HG03066 (cell line): Measurements from ENCODE around the gene RHOBTB1.
"Not testable (repeated sequence)": the region's sequence is repeated elsewhere in the genome, so short reads cannot be mapped to it uniquely, and the experiment has no call there.

Source experiments
- ATAC-seq: cut with Tn5 transposase; IDR thresholded peaks from one replicate; pipeline ENCODE4 v1.9.1; 2021; ENCODE audit warnings: low read depth; ENCODE audit not compliant: unreplicated experiment

Gene RHOBTB1

DNA sequence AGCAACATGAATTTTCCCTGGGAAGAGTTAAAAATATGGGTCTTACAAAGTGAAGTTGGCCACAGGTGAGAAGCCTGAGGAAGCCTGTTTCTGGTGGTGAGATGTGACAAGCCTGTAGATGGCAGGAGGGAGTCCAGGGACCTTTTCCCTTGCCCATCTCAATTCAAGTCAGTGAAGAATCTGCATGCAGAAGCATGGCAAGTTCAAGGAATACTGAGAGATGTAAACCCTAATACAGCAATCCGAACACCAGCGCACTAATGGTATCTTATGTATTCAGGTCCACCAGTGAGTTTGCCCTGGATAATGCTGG lies 73.6 kb downstream of the RHOBTB1 start:
- no peak for ATAC-seq

DNA sequence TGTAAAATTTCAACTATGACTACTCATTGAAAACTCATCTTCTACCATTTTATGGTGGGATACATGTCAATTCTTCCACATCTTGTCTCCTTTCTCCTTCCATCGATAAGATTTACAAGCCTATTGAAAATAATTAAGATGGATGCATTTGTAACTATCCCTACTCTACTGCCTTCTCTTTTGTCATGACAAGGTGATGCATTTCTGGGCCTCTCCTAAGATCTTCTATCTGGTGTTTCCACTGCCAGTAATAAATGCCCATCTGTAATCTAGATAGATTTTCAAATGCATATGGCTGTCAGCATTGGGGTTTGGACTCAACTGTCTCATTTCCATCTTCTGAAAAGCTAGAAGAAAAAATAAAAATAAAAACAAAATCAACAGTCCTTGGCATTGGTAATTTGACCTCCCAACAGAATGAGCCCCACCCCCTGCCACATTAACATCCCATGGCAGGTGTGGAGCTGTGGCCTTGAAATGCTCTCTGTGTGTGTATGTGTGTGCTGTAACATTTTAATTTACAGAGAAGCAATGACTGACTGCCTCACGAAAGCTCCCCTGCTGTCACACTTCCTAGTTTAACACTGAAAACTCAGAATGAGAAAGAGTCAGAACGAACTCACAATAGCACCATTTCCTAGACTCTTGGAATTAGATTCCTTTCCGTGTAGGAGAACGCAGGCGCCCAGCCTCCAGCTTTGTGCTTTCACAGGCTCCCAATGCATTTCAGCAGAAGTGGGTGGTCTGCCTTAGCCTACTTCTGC lies 74.2 kb downstream of the RHOBTB1 start:
- ATAC-seq = no peak

DNA sequence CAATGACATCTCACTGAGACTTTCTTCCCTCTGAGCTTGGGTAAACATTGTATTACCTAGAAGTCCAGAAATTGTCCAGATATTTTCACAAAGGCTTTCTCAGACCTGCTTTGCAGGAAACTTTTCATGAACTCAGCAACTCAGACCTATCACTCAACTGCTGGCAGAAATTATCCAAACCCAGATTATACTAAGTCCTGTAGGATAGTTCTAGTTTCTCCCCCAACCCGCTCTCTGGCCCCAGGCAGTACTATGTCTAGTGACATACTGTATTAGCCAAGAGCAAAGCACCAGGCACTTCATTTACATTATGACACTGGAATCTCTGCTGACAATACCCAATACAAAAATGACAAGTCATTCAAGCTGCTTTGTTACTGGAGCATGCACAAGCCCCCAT lies 75.0 kb downstream of the RHOBTB1 start:
- ATAC-seq = no peak

DNA sequence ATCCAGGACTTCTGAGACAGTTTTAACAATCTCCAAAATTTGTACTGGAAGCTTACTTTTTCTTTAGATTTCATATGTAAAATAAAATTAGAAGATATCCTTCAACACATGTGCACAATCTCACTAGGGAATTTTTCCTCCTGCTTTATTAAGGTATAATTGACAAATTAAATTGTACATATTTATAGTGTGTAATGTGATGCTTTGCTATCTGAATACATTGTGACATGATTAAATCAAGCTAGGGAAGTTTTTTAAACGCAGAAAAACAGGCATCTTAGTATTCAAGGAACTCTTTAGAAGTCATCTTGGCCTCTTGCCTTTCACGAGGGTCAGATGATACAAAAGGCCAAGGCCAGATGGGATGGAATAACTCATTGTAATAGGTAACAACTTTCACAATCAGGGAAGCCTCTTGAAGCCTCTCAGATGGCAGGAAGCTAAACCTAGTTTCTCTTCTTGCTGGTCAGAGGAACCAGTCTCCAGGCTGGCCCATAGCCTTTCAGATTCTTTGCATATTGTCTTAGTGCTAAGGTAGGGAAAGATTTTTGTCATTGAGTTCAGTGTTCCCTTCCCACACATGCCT lies 78.7 kb downstream of the RHOBTB1 start:
- ATAC-seq = no peak

DNA sequence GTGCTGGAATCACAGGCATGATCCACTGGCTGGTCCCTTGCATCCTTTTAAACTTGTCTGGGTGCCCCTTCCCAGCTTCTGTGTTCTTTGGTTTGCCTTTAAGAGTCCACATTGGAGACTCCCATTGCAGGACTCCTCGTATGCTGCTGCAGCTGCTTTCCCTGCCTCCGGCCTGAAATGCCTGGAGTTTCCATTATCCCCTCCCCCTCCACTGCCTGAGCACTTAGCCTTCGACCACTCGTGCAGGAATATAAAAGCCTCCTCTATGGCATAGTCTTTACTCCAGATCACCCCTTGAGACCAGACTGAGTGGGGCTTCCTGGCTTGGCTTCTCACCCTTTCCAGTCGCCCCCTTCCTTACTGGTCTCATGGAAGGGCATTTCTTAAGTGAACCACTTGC lies 80.2 kb downstream of the RHOBTB1 start:
- ATAC-seq = no peak

DNA sequence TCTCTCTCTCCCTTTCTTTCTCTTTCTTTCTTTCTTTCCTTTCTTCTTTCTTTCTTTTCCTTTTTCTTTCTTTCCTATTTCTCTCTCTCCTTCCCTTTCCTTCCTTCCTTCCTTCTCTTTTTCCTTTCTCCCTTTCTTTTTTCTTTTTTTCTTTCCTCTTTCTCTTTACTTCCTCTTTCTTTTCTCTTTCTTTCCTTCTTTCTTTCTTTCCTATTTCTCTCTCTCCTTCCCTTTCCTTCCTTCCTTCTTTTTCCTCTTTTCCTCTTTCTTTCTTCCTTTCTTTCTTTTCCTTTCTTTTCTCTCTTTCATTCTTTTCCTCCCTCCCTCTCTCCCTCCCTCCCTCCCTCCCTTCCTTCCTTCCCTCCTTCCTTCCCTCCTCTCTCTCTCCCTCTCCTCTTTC lies 81.5 kb downstream of the RHOBTB1 start:
- no peak for ATAC-seq

DNA sequence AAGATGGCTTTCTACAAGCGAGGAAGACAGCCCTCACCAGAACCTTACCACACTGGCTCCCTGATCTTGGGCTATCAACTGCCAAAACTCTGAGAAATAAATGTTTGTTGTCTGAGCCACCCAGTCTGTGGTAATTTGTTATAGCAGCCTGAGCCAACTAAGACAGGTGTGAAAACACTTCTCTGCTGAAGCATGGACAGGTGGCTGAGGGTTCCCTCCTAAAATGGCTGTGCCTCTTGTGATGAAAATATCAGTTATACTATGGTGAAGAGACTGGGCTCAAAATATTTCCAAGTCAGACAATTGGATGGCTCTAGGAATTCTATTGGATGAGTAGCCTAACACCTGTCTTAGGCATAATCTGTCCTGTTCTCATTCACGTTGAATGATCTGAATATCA lies 87.6 kb downstream of the RHOBTB1 start:
- ATAC-seq = no peak

DNA sequence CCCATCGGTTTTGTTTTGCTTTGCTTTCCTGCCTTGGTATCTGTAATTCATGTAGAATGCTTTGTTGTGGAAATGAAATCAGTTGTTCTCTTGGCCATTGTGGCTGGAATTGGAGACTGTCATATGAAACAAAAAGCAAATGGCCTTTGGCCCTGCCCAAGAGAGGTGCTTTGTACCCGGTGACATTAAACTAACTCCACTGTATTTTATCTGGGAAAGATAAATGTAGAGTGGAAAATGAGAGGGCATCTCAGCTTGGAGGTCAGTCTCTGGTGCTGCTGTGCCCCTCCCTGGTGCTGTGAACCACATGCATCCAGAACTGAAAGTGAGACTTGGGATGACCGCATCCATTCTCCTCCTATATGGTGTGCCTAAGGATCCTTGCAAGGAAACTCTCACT lies 90.3 kb downstream of the RHOBTB1 start:
- ATAC-seq = no peak

DNA sequence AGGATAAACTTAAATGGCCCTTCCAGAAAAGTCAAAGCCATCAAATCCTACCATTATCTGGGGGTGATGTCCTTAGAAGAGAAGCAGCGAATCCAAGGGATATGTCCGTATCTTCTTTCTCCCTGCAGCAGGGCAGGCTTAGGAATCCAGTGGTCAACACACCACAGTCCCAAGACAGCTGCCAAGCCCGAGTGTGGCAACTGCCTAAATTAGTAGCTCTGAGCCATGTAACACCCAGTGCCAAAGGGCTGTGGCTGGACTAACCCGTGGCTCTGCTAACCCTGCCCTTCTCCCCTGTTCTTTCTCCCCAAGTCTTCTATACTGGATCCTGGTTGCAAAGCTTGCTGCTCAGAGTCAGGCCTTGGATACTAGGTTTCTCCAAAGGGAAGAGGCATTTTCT lies 90.9 kb downstream of the RHOBTB1 start:
- ATAC-seq = no peak

DNA sequence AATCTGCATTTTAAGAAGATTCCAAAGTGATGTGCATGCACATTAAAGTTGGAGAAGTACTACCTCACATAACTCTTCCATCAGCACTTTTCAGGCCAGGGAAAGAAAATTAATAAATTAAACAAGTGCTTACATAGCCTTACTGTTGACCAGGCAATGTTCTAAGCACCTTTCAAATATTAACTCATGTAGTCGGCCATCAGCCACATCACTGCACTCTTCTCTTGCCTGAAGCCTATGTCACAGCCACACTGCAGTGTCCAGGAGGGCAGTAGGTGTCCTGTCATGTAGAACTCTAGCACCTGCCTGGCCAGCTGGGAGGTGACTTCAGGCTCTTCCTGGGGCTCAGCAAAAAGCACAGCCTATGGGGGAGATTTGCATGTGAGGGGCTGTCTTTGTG lies 94.2 kb downstream of the RHOBTB1 start:
- no peak for ATAC-seq

DNA sequence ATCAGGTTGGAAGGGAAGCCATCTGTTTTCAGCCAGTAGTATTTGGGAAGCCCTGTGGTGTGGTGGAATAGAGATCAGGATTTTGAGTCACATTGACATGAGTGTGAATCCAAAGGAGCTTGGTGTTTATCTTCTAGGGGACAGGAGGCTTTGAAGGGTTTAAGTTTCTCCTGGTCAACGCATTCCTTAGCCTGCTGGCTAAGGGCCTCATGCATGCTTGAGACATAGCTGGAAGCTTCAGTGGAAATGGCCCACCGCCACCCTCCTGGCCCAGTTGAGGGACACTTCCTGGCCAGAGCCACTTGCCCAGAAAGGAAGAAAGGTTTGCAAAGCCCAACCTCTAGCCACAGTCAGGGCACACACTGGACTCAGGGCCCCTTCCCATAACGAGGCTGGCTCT lies 94.8 kb downstream of the RHOBTB1 start:
- ATAC-seq = no peak

DNA sequence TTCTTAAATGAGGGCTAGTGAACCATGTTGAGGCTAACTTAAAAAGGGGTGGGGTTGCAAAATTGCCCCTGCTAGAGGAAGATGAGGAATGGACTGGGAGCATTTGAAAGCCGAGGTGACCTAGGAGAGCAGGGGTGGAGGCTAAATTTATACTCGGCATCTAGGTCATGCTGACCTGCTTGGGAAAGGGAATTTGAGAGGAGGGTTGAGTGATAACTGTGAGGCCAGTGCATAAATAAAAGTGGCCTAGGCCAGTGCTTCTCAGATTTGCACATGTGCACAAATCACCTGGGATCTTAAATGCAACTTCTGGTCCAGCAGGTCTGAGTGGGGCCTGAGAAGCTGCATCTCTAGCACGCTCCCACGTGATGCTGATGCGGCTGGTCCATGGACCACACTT lies 95.3 kb downstream of the RHOBTB1 start:
- no peak for ATAC-seq

DNA sequence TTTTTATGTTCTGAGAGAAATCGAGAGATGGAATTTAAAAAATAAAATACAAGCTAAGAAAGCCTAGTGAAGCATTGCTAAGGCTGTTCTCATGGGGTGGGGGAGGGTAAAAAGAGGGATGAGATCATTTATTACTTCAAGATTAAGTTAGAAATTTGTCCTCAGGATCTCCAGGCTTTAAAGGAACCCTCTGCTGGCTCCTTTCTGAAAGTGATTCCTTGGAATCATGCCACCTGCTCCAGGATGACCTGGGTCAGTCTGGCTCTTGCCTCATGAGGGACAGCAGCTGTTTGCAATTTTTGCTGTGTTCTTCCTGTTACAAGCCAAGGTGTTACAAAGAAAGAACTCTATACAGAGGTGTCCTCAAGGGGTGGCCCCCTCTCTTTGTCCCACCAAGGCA lies 95.9 kb downstream of the RHOBTB1 start:
- ATAC-seq = no peak

DNA sequence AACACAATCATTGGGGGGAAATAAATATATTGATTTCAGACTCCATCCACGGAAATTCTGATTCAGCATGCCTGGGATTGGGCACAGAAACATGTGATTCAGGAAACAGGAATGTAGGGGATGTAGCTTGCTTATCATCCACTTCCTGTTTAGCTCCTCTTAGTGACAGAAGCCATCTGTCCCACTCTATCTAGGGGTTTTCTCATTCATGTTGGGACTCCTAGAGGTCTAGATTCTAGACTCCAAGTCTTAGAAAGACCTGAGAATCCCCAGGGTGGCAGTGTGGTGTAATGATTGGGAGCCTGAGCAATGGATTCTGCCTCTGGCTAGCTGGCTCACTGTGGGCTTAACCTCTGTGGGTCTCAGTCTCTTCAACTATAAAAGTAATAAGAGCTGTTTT lies 97.8 kb downstream of the RHOBTB1 start:
- no peak for ATAC-seq

DNA sequence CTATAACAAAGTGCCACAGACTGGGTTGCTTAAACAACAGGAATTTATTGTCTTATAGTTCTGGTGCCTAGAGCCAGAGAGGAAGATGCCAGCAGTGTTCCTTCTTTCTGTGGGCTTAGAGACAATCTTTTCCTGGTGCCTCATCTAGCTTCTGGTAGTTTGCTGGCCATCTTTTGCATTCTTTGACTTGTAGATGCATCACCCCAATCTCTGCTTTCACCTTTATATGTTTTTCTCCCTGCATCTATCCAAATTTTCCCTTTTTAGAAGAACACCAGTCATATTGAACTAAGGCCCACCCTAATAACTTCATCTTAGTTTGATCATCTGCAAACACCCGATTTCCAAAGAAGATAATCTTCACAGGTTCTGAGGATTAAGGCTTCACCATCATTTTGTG lies 98.9 kb downstream of the RHOBTB1 start:
- ATAC-seq = no peak

DNA sequence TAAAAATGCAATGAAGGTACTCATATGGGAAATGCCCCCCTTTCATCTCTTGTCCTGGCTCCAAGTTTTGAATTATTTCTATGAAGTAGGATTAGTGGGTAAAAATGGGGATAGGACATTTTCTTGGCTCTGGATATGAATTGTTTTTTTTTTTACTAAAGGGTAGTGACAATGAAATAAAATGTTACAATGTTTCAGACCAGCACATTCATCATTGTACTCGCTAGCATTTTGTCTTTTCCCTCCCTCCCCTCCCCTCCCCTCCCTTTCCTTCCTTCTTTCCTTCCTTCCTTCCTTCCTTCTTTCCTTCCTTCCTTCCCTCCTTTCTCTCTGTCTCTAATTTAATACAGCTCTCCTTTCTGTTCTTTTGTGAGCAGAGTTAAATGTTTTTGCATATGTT lies 101.3 kb downstream of the RHOBTB1 start:
- ATAC-seq = no peak

DNA sequence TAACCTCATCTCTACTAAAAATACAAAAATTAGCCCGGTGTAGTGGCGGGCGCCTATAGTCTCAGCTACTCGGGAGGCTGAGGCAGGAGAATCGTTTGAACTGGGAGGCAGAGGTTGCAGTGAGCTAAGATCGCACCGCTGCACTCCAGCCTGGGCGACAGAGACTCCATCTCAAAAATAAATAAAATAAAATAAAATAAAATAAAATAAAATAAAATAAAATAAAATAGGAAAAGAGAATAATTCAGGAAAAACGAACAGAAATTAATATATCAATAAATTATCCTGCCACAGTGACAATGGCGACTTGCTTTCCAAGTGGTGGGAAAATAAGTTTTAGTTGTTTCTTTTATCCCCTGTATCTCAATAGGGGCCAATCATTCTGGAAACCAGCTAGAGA lies 102.8 kb downstream of the RHOBTB1 start:
- not testable (repeated sequence) for ATAC-seq

DNA sequence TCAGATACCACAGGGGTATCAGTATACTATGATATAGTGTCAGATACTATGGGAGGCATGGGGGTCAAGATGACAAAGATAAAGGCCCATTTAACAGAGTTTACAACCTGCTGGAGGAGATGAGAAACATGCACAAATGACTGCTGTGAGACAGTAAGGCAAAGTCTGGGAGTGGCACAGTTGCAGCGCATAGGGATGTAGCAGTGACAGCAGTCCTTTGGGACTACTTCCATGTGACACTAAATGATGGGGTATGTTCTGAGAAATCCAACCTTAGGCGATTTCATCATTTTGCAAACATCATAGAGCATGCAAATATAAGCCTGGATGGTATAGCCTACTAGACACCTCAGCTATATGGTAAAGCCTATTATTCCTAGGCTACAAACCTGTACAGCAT lies 108.9 kb downstream of the RHOBTB1 start:
- no peak for ATAC-seq

DNA sequence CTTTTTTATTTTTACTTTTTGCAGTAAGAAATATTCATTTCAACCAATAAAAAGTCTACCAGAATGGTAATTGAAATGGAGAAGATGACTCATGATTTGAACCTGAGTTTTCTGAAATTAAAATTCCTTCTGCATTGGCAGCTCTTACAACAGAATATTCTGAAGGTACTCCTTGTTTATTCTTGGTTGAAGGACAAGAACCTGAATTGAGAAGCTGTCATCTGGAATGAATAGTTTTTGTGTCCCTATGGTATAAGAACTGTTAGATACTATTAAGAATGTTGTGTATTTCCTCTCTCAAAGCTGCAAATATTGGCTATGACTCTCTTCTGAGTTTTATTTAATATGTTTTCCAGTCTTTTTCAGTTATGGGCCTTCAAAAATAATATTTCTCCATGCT lies 109.6 kb downstream of the RHOBTB1 start:
- ATAC-seq = no peak

DNA sequence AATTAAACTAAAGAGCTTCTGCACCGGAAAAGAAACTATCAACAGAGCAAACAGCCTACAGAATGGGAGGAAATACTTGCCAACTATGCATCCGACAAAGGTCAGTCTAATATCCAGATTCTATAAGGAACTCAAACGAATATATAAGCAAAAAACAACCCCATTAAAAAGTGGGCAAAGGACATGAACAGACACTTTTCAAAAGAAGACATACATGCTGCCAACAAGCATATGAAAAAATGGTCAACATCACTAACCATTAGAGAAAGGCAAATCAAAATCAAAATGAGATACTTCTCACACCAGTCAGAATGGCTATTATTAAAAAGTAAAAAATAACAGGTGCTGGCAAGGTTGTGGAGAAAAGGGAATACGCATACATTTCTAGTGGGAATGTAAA lies 111.8 kb downstream of the RHOBTB1 start:
- ATAC-seq = not testable (repeated sequence)

DNA sequence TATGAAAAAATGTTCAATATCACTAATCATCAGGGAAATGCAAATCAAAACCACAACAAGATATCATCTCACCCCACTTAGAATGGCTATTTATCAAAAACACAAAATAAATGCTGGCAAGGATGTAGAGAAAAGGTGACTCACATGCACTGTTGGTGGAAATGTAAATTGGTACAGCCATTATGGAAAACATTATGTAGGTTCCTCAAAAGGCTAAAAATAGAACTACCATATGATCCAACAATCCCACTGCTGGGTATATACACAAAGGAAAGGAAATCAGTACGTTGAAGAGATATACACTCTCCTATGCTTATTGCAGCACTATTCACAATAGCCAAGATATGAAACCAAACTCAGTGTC lies 115.5 kb downstream of the RHOBTB1 start:
- ATAC-seq = no peak

DNA sequence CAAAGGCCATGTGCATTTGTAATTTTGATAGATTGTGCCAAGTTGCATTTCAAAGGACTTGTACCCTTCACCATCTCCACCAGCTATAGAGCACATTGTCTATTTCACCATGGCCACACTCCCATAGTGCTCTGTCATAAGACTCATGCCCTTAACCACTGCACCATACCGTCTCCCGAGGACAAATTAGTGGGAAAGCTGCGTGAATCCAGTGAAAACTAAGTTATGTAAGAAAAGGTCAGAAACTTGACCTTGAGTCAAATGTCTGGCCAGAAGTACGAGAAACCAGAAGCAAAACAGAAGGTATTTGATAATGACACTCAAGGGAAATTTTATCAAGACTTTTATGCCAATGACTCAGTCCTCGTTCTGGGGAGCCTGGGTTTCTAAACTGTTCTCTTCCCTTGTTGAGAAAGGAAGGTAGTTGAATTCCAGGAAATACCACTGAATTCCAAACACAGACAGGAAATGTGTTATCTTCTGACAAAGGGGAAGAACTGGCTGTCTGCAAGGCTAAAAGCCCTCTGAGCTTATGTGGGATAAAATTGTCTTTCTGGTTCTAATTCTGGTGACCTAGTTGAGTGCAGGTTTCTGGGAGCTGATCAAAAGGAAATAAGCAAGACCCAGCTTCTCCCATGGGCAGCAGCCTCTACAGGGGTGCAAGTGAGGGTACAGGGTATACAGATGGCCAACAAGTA lies 116.0 kb downstream of the RHOBTB1 start:
- no peak for ATAC-seq
